NCI-H187 treated with DMSO at 0.1 percent for 48 hours (cell line): ENCODE results near the gene HSPB6.
"Not testable (repeated sequence)": the region's sequence is repeated elsewhere in the genome, so short reads cannot be mapped to it uniquely, and the experiment has no call there.

Experiments
- DNase-seq: peaks from one replicate; lab custom pipeline; 2025; lab: John Stamatoyannopoulos, UW

Gene HSPB6

DNA sequence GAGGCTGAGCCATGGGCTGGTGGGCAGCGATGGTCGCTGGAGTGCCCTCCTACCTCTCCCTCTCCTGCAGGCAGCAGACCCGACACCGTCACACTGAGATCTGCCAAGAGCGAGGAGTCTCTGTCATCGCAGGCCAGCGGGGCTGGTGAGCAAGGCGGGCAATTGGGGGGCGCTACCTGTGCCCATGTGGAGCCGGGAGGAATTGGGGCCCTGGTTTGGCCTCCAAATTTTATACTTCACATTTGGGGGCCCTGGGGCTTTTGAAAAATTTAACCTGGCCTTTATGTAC lies 28.5 kb upstream of the HSPB6 start:
- no peak for DNase-seq

DNA sequence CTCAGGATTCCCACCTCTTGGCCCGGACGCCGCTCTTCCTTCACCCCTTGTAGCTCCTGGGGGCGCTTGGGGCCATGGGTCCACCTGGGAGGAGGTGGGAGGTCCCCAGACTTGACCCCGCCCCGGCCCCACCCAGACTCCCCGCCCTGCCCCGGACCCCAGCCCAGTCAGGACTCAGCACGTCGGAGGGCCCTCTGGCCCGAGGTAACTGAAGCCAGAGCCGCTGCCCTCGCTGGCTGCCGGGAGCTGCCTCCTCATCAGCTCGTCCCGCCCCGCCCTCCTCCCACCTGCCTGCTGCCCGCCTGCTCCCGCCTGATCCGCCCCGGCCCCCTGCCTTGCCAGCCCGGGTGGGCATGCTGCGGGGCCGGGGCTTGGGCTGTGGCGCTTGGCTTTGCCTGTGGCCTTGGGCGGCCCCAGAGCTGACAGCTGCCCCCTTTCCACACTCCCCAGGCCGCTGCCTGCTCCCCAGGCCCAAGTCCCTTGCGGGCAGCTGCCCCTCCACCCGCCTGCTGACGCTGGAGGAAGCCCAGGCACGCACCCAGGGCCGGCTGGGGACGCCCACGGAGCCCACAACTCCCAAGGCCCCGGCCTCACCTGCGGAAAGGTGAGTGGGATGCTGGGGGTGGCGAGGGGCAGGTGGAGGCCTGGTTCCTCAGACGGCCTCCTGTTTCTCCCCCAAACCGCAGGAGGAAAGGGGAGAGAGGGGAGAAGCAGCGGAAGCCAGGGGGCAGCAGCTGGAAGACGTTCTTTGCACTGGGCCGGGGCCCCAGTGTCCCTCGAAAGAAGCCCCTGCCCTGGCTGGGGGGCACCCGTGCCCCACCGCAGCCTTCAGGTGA lies 27.9 kb upstream of the HSPB6 start:
- no peak for DNase-seq

DNA sequence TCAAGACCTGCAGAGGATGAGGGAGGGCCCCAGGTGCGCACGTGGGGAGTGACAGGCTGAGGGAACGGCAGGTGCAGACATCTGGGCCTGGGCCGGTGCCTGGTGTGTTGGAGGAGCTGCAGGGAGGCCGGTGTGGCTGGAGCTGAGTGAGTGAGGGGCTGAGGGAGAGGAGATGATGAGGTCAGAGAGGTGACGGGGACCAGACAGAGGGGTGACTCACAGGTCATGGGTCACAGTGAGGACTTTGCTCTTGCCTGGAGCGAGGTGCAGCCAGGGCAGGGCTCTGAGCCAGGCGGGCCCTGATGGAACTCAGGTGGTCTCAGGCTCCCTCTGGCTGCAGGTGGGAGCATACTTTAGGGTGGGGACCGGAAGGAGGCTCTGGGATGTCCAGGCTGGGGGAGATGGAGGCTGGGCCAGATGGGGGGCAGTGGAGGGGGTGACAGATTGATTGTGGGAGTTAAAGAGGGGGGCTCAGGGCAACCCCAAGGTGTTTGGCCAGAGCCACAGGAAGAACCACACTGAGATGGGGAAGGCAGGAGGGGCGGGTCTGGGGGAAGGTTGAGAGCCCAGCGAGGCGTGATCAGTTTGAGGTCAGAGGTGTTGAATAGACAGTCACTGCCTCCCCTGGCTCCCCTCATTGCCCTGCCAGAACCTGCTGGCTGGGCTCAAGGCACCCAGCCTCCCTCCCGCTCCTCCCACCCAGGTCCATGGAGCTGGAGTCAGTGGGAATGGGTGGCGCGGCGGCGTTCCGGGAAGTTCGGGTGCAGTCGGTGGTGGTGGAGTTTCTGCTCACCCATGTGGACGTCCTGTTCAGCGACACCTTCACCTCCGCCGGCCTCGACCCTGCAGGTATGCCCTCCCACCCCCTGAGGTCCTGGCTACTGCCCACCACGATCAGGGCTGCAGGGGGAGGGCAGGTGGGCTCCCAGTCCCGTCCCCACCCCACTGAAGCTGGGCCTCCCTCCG lies 26.9 kb upstream of the HSPB6 start:
- DNase-seq, result no peak

DNA sequence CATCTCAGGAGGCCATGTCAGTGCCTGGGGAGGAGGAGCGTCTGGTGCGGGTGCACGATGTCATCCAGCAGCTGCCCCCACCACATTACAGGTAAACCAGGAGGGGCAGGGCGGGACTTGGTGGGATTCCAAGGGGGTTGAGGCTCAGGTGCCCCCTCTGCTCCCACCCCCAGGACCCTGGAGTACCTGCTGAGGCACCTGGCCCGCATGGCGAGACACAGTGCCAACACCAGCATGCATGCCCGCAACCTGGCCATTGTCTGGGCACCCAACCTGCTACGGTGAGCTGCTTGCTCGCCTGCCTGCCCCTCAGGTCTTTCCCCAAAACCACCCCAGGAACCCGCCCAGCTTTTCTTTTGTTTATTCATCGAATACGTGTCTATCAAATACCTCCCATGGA lies 25.8 kb upstream of the HSPB6 start:
- DNase-seq, result no peak

DNA sequence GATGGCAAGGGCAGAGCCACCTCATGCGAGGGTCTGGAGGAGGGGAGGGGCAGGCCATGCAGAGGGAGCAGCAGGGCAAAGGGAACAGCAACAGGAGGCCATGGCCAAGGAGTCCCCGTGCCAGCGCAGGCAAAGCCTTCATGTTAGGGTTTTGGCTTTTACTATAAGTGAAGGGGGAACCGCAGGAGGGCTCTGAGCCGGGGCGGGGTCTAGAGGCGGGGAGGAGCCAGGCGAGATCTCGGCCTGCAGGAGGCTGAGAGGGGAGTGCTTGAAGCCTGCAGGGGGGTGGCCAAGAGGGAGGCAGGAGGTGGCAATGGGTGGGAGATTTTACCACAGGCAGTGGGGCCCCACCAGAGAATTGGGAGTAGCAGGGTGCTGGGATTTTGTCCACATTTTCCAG lies 24.8 kb upstream of the HSPB6 start:
- DNase-seq, result no peak

DNA sequence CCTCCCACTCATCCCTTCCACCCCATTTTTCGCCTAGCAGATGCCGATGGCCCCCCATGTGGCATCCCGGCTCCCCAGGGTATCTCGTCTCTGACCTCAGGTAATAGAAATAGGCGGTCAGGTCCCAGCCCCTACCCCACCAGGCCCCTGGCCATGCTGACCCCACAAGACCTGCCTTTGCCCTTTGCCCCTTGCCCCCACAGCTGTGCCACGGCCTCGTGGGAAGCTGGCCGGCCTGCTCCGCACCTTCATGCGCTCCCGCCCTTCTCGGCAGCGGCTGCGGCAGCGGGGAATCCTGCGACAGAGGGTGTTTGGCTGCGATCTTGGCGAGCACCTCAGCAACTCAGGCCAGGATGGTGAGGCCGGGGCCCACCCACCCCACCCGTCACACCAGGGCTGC lies 23.9 kb upstream of the HSPB6 start:
- no peak for DNase-seq

DNA sequence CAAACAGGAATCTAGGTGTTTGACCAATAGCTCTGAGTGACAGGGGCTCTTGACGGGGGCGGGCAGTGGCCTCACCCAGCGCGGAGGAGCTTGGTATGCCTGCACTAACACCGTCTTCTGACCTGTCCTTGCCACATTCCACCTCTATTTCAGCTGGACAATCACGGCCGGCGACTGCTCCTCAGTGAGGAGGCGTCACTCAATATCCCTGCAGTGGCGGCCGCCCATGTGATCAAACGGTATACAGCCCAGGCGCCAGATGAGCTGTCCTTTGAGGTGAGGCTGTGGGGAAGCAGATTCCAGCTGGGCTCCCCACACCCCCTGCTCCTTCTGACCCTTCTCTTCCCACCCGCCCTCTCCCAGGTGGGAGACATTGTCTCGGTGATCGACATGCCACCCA lies 23.2 kb upstream of the HSPB6 start:
- no peak for DNase-seq

DNA sequence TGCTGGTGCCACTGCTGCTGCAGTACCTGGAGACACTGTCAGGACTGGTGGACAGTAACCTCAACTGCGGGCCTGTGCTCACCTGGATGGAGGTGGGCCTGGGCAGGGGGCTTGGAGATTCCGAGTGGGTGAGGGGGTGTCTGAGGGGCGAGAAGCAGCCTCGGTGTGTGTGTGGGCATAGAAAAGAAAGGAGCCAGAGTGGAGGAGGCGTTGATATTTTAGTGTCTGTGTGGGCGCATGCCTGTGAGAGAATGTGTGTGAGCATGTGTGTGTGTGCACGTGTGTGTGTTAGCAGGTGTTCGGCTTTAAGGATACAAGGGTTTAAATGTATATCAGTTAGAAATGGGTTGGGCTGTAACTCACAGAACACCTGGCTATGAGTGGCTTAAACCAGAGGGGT lies 22.2 kb upstream of the HSPB6 start:
- no peak for DNase-seq

DNA sequence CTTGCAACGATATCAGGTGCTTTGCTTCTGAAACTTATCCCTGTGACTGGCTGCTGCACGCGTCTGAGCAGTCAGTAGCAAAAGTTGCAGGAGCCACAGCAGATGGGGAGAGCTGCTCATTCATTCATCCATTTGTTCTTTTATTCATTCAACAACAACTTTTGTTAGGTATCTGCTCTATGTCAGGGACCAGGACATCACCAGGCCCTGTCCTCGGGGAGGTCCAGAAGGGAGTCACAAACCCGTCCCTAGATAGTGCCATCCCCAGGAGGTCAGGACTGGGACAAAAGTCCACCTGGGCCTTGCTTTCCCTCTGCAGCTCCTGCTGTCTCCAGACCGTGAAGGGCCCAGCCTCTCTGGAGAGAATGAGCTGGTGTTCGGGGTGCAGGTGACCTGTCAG lies 21.1 kb upstream of the HSPB6 start:
- DNase-seq, result no peak

DNA sequence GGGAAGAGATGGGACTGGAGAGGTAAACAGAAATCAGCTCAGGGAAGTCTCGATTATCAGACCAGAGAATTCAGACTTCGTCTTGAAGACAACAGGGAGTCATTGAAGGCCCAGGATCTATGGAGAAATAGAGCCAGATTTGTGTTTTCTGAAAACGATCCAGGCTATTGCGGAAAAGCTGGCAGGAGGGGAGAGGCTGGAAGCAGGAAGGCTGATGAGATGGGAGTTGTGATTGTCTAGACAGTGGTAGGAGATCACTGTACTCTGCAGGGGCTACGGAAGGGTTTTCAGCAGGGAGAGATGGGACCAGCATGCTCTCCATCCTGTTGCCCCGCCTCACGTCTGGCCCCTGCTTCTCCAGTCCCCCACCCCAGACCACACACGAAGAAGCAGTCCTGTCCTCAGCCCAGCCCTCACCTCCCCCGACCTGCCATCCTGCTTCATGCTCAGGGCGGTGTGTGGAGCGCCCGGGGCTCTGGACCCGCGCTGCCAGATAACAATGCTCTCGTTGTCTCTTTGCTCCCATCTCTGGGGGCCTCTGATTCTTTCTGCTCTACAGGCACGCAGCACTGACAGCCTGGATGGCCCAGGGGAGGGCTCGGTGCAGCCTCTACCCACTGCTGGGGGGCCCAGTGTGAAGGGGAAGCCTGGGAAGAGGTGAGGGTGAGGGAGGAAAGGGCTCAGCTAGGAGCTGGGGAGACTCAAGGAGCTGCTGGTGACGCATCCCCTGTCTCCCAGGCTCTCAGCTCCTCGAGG lies 20.4 kb upstream of the HSPB6 start:
- DNase-seq, result no peak

DNA sequence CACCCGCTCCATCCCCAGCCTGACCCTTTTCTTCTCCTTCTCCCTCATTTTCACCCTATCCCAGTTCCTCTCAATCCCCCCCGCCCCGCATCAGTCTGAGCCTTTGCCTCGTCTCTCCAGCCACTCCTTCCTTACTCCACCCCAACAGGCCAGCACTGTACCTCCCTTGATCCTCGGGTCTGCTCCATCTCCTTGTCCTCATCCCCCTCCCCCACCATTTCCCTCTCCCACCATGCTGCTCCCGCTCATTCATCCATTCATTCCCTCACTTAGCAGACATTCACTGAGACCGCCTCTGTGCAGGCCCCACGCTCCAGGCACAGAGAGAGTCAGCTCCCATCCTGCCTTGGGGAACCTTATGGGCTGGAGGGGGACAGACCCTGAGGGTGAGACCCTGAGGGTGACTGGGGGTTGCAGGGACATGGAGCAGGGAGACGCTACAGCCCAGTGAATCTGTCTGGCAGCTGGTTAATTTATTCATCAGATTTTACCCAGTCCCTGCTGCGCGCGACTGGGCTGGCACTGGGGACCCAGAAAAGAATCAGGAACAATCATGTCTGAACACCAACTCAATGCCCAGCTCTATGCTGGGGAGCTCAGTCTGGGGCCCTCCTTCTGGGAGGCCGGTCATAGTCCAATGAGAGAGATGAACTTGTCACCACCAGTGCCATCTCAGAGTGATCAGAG lies 19.4 kb upstream of the HSPB6 start:
- DNase-seq, result no peak

DNA sequence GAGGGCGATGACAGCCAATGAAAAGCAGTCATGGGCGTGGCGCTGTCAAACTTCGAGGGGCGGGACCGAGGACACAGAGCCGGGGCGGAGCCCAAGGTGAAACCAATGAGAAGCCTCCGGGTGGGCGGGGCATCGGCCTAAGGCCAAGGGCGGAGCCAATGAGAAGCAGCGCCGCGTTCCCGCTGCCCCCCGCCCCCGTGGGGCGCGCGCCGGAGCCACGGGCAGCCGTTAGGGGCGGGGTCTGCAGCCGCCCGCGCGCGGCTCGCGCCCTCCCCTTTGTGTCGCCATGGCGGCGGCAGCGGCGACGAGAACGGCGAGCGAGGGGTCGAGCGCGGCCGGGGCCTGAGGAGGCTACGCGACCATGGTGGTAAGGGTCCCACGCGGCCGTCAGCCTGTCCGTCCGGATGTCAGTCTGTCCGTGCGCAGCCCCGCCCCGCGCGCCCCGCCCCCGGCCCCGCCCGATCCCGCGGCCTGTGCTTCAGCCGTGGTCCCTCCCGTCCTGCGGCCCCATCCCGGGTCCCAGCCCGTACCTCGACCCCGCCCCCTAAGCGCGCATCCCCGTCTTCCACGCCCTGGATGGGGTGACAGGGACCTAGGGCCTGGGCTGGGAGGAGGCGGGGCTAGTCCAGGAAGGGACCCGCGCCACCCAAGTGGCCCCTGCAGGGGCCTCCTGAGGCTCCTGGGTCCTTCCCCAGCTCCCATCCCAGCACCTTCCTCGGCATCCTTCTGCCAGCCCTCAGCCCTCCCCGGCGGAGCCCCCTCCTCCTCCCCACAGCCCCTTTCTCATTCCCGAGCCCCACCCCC lies 18.7 kb upstream of the HSPB6 start, which contains the start of gene ARHGAP33:
Gene ARHGAP33 (plus strand): TSS at position 267 of the 804 bp plus-strand sequence. CDS start 95 bp downstream, at position 362.
- DNase-seq, result peak; percentile 90

DNA sequence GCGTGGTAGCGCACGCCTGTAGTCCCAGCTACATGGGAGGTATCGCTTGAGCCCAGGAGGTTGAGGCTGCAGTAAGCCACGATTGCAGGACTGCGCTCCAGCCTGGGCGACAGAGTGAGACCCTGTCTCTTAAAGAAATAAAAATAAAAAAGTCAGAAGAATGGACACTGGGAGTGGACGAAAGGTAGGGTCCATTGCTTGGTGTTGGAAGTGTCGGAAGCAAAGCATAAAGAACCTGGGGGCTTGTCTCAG lies 18.1 kb upstream of the HSPB6 start:
- DNase-seq, result no peak

DNA sequence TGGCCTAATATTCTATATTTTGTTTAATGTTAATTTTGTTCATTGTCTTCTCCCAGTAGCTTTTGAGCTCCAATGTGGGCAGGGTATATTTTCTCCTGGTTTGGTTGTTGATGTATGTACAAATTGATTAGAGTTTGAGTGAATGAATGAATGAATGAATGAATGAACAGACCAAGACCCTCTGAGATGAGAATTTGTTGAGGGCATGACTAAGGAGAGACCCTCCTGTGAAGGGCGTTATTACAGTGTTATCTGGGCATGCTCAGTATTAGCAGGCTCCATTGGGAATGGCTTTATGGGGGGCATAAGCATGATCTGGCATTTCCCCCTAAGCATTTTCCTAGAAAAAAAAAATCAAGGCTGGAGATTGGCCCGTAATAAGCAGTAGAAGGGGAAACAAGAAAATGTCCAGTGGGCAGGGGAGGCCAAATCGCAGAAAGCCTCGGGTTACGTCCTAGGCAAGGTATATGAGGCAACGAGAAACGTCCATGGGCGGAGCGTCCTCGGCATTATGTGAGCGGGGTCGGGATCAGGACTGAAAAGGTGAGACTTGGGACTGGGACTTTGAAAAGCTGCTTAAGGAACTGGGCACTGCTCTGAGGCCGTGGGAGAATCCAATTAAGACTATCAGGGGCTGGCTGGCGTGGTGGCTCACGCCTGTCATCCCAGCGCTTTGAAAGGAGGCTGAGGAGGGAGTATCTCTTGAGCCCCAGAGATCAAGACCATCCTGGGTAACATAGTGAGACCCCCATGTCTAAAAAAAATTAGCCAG lies 17.6 kb upstream of the HSPB6 start:
- DNase-seq, result no peak

DNA sequence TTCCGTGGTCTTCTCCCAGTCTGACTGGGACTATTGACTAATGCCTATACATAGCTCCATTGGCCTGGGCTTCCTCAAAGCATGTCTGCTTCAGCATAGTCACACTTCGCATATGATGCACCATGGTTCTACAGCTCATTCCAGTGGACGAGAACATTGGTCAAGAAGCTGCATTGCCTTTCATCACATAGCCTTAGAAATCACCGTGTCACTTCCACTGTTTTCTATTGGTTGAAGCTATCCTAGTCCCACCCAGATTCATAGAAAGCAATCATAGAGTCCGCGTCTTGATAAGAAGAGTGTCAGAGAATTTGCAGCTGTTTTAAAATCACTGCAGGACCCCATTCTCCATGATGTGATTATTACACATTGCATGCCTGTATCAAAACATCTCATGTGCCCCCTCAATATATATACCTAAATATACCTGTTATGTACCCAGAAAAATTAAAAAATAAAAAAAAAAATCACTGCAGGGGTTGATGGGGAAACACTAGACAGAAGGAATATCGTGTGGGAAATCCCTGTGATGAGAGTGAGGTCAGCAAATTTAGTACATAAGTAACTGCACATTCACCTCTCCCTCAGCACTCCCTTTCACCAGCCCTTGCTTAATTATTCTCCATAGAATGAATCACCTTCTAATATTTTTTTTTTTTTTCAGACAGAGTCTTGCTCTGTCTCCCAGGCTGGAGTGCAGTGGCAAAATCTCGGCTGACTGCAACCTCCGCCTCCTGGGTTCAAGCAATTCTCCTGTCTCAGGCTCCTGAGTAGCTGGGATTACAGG lies 16.4 kb upstream of the HSPB6 start:
- no peak for DNase-seq

DNA sequence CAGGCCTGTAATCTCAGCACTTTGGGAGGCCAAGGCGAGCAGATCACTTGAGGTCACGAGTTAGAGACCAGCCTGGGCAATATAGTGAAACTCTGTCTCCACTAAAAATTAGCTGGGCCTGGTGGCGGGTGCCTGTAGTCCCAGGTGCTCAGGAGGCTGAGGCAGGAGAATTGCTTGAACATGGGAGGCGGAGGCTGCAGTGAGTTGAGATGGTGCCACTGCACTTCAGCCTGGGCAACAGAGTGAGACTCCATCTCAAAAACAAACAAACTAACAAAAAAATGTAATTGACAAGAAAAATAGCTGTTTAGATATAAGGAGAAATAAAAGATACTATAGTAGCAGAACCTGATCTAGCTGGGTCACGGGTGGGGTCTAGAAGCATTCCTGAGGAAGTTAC lies 15.5 kb upstream of the HSPB6 start:
- not testable (repeated sequence) for DNase-seq

DNA sequence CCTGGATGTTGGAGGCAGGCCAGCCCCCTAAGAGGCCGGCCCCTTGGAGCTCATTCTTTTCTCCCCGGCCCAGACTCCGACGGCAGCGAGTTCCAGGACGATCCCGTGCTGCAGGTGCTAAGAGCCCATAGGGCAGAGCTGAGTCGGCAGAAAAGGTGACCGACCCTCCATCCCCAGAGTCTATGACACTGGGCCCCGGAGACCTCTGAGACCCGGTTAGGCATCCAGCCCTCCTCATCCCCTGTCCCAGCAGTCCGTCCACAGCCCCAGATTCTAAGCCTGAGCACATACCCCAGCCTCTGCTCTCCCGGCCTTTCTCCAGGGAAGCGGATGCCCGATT lies 11.2 kb upstream of the HSPB6 start:
- no peak for DNase-seq

DNA sequence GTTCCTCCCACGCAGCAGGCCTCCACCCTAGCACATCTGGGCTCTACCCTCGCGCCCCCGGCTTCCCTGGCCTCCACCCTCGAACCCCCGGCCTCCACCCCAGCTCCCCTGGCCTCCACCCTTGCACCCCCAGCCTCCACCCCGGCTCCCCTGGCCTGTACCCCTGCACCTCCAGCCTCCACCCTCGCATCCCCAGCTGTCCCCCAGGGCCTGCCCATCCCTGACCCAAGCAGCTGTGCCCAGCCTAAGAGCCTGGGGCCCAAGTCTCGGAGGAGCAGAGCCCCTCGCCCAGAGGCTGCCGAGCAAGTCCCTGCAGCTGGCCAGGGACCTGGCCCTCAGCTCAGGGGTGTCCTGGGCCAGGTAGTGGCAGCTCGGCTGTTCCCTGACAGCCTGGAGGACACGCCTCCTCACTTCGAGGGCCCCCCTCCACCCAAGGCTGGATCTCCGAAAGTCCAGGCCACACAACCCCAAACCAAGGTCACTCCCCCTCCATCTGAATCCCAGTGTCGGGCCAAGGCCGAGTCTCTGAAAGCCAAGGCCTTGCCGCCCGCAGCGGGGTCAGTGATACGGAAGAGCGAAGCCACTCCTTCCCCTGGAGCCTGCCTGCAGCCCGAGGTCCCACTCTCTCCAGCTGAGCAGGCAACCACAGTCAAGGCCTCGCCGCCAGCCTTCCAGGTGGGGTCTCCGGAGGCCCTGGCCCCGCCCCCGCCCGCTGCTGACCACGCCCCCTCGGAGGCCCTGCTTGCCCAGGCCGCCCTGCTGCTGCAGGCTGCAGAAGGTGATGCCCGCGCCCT lies 10.7 kb upstream of the HSPB6 start:
- no peak for DNase-seq

DNA sequence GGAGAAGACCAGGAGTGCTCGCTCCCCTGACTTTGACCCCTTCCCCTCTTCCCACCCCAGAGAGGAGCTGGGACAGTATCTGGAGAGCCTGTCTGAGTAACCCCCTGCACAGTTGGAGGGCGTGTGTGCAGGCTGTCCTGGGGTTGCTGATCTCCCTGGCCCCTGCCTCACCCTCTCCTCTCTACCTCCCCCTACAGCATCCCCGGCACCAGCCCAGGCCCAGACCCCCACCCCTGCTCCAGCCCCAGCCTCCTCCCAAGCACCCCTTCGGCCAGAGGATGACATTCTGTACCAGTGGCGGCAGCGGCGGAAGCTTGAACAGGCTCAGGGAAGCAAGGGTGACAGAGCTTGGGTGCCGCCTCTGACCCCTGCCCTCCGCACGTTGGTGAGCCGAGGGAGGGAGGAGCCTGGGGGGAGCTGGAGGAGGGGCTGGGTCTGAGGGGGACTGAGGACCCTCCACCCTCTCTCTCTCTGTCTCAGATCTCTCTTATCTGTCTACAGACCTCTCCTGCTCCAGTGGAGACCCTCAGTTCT lies 9.8 kb upstream of the HSPB6 start:
- DNase-seq, result no peak
